ENCODE data around the gene SLC10A7.

GRCh38 chr4:146522869-146523205 is 1.1 kb upstream of the SLC10A7 start:
- TF ChIP-seq POLR2A (IDR thresholded peaks at IDR 0.05; ENCODE audit: low read depth, low read length) (no peak), POLR2AphosphoS5 (IDR thresholded peaks at IDR 0.05; ENCODE audit: low read depth, low read length) (no peak)

Measured in GM12892 (cell line).